Activated T-cell treated with anti-CD3 and anti-CD28 coated beads for 4 hours (primary cell): ENCODE measurements around the gene CXCL14.

ENCODE experiments used
- DNase-seq: peaks from one replicate; pipeline ENCODE4 v3.0.0-alpha.2; 2020

CXCL14 gene

DNA sequence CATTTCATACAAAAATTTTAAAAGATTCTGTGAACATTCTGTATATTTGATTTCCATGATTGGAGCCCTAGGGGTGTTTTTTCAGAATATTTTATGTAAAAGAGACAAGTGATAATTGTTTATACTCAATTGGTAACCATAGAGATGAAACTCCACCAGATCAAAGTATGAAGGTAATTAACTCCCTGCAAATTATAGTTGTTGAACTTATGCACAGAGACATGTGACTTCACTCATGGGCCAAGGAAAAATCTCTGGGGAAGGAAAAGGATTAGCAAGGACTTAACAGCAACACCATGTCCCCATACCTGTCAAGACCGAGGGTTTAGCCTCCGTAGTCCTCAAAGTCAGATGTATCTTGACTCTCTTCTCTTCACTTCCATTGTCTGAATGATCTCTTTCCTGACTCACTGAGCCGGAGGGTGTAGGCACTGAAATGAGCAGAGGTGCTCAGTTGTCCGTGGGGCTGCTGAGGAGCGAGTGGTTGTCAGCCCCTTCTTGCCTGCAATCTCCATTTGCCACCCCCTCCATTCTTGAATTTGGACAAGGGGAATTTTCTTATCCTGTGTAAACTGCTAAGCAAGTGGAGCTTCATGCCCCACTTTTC, 17.5 kb upstream of the CXCL14 start:
- DNase-seq = no peak

DNA sequence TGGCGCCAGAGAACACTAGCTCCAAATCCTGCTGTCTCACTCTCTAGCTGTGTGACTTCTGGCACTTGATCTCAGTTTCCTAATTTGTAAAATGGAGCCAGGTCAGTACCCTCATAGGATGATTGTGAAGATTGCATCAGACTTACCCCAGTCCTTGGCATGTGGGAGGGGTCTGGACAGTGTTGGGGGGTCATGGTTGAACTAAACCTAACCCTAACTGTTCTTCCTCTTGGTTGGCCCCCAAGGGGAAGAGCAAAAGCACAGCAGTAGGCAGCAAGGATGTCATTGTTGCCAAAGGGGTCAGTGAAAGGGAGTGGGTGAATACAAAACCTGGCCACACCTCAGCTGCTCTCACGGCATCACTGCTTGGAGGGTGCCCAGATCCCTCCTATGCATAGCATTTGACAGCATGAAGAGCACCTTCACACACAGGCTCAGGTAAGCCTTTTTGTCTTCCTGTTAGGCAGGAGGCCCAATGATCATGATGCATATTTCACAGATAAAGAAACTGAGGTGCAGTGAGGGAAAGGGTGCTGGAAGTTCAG, 15.7 kb upstream of the CXCL14 start:
- DNase-seq = no peak

DNA sequence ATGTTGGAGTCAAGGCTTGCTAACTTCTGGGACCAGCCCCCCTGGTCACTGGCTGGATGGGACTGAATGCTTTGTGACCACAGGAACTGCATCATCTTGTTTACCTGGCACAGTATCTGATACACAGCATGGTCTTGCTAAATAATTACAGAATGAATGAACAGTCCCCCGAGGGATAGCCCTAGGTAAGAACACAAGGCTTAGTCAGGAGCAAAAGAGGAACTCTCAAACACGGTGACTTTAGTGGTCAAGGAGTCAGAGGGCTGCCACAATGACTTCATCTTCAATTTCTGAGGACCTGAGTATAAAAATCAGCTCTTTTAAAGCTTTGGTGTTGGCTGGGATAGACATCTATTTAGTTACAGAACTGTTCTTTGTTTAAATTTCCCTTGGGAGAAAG, 15.1 kb upstream of the CXCL14 start:
- DNase-seq = no peak

DNA sequence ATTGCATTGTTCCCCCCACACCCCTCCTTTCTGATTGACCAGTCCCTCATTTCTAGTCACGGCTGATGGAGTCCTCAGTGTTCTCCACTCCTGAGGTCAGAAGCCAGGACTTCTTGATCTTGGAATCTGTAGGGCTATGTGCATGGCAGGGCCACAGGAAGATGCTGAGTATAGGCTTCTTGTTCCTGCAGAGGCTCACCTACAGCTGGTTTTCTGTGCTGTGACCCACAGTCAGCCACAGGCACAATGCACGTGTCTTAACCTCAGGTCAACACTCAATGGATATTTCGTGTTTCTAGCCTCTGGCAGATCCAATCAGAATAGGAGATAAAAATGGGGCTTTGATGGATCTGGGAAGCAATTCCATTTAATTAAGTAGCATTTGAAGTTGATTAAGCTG, 14.3 kb upstream of the CXCL14 start:
- DNase-seq = no peak

DNA sequence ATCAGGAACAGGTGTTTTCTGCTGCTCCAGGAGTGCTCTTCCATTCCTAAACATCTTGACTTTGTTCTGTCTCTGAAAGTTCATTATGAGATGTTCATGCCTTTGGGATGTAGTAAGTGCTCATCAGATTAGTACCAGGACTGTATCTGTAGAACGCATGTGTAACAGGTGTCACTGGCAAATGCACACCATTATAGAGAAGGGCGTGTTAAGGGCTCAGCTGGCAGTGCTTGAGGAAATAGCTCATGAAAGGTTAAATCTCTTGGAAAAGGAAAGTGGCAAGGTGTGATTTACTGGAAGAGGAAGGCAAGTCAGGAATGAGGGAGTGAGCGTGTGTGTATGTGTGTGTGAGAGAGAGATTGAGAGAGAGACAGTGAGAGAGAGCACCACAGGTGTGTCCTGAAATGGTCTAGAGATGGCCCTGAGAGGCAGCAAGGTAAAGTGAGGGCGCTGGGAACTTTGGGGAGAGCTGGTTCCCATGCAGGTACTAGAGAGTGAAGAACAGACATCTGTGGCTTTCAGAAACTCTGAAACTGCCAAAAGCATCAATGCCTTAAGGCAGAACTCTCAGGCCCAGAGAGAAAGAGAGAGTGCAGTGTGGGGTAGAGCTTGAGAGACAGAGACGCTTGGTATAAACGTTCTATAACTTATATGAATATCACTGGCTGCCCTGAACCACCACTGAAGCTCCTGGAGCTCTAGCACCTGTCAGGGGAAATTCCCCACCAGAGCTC, 13.7 kb upstream of the CXCL14 start:
- no peak for DNase-seq

DNA sequence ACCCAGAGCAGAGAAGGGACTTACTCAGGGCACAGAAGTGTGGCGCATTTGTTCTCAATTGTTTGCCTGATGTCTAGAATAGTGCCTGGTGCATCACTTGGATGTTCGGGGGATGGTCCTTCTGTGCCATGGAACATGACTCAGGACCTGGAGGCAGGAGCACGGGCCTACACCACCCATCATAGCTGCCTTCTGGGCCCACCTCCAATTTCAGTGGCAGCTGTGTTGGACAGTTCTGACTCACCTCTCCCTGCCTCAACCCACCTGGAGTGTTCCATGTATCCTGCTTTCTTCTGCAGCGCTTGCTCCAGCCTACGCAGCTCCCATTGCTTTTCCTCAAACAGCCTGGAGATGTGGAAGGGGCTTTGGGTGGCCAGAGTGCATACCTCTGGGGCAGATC, 12.5 kb upstream of the CXCL14 start:
- DNase-seq = no peak

DNA sequence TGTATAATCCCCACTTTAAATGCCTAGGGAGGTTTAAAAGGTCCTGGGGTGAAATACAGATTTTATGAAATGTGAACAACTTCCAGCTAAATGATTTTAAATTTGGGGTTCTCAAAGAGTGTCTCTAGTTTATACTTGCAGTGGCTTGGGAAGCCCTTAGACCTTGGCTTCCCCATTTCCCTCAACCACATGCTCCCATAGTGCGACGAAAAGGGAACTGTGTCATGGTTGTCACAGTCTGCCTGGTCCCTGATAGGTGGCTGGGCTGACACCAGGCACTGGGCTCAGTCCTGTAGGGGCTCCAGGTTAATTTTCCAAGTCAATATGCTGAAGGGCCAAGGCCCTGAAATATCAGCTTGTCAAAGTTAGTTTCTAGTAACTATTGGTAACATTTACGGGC, 10.4 kb upstream of the CXCL14 start:
- no peak for DNase-seq

DNA sequence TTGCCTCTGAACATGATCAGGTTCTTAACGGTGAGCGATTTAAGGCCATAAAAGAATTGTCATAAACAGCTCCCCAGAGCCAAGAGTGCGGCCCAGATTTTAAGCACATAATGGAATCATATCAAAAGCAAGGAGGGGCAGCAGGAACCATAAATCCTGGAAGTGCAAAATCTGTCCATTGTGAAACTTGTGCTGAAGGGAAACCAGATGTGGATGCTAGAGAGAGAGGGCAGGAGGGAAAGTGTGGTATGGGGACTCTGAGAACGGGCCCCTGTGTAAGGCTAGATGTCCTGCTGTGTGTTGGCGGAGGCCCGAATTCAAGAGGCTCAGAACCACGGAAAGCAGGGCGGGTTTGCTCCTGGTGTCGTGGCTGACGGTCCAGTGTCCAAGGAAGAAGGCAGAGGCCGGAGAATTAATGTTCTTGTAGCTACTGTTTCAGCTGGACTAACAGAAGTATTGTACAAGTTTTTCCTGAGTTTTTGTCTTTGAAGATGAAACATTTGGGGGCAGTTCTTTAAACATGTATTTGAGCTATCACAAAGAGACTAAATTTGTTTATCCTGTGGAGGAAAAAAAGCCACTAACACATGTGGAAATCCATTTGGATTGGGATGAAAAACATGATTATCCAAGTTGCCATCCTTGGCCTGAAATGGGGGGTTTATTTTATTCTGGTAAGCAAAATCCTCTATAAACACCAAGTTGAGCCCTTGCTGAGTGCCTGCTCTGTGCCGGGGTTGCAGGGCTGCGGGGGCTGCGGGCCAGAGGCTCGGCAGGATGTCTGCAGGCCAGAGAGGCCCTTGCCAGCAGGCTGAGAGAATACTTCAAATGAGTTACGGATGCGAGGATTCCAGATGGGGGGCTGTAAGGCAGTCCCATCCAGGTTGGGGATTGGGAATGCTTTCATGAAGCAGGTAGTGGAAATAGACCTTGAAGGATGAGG, 9.2 kb upstream of the CXCL14 start:
- DNase-seq = no peak

DNA sequence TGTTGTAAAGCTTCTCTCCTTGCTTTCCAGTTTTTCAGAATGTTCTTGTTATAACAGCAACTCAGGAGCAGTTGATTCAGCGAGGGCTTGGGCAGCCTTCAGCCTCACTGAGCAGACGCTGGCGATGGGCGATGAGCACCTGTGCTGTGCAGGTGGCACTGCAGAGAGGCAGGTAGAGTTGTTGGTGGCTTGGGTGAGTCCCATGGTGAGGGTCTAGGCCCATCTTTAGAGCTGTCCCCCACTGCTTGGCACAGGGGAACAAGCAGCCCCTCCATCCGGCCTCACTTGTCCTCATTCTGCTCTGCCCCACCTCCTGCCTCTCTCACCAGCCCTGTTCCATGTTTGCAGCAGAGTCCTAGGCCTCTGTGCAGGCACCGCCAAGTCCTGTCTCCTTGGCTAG, 6.1 kb upstream of the CXCL14 start:
- DNase-seq = no peak

DNA sequence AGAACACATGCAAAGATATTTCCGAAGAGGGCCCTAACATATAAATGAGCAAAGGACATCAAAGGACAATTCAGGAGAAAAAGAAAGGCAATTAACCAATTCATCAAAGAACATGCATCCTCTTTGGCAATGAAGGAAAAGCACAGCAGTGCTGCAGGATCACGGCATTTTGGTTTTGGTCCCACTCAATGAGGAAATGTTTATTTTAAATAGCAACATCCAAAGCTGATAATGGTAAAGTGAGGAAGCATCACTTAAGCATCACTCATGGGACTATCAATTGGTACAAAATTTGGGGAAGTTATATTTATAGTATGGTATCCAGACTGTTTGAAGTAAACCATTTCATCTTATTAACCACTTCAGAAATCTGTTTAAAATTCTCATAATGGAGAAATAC, 5.5 kb upstream of the CXCL14 start:
- no peak for DNase-seq

DNA sequence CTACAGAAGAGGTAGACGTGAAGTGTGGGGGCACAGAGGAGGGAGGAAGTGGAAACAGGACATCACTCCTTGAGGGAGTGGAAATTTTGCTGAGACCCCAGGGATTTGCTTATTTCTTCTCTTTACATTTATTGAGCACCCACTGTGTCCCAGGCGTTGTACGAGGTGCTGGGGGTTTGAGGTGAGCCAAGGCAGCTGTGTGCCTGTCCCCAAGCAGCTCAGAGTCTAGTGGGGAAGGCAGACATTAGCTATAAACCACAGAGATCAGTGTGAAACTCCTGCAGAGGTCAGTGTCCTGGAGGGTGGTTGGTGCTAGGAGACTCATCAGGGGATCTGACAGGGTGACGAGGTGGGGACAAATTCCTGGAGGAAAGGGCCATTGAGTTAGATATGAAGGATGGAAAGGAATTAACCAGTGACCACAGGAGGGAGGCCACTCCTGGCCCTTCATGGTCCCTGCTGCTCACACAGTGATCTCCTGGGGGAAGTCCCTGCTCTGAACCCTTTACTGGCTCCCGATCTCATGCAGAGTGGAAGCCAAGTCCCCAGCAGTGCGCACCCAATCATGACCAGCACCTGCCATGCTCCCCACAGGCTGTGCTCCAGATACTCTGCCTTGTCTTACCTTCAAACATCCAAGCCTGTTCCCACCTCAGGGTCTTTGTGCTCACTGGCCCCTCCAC, 3.4 kb upstream of the CXCL14 start:
- DNase-seq = no peak

DNA sequence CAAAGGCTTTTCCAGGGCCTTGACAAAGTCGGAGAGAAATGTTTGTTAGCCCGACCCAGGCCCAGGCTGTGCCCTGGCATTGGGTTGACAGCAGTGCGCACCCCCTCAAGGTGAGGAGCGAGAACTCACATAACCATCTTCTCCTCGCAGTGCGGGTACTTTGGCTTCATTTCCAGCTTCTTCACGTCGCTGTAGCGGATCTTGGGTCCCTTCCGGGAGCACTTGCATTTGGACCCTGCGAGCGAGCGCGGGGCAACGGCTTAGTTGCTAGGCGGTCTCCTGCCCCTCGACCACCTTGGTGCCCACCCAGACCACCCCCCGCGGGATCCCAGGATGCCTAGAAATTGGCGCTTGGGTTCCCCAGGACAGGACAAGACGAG, 496 bp downstream of the CXCL14 start:
- no peak for DNase-seq

DNA sequence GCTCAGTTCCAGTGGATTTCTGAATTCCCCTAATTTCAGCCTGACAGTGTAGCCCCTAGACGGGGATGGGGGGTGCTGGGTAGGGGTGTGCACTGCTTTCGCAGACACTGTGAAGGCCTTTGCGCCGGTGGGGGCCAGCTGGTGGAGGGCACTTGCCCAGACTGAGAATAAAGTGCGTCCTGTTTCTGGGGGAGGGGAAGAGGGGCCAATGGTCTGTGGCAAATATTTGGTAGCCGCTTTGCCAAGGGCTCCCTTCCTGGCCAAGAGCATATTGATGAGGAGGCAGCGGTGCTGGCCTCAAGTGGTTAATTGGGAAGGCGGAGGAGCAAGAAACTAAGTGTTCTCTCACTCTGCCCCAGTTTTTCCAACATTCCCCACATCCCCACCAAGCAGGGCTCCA, 1.4 kb downstream of the CXCL14 start:
- DNase-seq = no peak

DNA sequence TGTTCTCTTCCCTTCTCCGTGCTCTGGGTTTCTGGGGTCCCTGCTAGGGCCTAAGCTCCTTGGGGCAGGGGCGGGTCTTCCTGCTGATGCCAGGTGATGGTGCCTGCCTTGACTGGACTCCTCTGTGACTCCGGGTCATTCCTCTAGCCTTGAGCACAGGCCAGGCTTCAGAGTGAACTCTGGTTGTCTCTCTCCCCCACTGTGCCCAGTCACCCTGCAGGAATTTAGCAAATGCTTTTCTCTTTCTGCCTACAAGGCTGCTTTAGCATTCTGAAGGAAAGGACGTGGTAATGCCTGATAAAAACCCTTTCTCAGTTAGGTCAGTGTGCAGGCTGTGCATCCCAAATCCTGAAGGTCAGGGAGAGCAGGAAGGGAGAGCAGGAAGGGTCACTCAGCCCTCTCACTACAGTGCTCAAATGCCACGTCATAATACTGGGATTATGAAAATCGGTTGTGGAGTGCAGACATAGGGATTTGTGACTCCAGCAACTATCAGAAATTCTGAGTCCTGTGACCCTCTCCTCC, 2.7 kb downstream of the CXCL14 start:
- DNase-seq = no peak

DNA sequence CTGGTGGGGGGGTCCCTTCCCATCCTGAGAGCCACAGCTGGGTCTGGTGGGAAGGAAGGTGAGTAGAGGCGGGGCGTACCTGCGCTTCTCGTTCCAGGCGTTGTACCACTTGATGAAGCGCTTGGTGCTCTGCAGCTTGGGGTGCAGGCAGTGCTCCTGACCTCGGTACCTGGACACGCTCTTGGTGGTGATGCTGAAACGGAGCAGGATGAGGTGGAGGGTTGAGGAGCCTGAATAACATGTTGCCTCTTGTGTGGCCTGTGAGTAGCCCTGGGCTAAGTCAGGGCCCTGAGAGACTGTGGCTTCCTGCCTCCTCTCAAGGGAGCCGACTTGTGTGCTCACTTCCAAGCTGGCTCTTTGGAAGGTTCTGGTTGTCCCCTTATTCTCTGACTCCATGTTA, 4.3 kb downstream of the CXCL14 start:
- DNase-seq = no peak

DNA sequence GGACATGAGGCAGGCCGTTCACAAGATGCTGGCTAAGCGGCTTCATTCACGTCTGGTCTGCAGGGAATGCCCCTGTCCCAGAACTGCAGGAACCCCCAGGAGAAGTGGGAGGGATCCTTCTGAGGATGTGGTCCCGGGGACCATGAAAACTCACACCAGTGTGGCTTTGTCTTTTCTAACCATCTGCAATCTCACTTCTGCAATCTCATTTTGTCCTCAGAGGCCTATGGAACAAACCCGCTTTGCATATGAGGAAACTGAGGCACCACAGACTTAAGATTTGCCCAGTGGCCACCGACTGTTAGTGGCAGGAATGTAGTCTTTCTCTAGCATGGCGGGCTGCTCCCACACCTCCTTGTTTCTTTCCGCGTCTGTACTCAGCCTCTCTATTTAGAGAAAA, 6.9 kb downstream of the CXCL14 start:
- no peak for DNase-seq

DNA sequence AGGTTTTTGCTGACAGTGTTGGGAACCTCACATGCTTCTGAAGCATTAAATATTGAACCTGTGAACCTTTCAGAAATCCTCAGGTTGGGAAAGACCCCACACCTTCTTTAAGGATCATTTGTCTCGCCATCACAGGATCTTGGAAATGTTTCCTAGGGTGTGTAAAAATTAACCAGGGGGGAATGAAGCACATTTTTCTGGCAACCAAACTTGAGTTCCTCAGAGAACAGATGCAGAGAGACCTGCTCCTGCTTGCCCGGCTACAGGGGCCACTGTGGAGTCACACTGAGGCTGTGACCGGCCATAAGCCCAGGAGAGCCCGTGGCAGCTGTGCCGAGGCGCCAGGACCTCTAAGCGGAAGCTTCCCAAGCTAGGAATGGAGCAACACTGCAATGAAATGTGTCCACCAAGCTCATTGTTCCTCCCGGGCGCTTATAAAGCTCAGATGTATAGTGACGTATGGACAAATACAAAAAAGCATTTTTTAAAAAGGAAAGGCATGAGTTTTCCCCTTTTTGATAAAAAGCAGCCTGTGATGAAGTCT, 7.7 kb downstream of the CXCL14 start:
- no peak for DNase-seq

DNA sequence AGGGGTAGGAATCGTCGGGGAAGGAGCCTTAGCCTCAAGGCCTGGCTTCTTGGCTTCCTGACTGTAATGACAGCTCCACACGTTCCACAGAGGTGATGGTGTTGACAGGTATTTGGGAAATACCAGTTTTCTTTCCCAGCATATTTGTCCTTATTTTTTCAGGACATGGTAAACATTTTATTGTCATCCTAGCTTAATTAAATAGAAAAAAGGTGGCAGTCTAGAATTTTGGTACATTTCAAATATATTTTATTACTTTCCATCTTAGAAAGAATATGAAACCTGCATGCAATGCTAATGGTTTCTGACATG, 8.4 kb downstream of the CXCL14 start:
- DNase-seq = no peak

DNA sequence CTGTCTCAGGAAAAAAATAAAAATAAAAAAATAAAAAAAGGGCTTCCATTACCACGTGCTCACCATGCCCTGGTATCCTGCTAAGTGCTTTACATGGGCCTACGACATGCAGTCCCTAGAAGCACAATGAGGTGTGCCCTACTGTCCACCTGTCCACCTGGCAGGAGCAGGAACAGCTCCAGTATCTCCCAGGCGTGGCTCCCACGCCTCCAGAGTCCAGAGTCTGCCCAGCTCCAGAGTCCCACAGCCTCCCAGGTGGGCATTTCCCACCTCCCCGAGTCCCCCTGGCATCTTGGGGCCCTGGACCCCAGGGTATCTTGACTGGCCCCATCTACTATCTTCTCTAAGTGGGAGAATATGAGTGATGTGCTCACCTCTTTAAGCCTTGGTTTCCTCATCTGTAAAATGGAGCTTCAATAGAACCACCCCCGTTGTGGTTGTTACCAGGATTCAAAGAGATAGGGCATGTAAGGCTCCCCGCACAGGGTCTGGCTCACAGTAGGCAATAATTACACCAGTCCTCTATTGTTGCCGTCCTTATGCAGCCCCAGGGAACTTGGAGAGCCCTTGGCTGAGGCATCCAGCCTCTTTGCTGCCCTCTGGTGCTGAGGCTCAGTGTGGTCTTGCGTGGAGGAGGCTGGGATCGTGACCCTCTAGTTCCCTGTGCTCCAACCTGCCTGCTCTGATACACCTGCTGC, 8.9 kb downstream of the CXCL14 start:
- DNase-seq = no peak

DNA sequence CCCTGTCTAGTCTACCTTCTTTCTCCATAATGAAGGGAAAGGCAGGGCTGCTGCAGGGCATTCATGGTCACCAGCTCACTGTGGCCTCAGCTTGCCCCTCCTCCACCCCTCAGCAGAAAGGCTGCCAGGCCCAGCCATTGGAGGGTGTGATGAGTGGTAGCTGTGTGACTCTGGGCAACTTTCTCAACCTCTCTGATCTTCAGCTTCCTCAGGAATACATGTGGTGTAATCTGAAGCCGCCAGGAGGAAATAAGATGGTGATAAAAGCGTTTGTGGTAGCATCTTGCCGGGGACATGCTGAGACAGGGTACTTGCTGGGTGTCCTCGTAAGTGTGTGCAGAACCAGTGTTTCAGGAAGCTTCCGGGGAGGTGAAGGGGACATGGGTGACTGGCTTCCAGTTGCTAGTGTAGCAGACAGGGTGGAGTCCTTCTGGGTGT, 9.8 kb downstream of the CXCL14 start:
- DNase-seq = no peak

DNA sequence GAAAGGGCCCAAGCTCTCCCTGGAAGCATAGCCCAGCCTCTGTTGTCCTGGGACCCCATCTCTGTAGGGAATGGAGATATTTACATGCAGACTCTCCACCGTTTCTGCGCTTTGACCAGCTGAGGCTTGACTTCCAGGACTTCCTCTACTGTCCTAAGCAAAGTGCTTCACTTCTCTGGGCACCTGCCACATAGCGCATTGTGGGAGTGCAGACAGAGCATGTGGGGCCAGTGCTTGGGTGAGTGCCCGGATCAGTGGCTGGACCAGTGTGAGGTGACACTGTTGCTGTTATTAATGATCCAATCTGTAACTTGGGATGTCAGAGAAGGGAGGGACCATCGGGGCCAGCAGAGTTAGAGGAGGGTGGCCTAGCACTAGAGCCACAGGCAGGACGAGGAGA, 10.5 kb downstream of the CXCL14 start:
- no peak for DNase-seq

DNA sequence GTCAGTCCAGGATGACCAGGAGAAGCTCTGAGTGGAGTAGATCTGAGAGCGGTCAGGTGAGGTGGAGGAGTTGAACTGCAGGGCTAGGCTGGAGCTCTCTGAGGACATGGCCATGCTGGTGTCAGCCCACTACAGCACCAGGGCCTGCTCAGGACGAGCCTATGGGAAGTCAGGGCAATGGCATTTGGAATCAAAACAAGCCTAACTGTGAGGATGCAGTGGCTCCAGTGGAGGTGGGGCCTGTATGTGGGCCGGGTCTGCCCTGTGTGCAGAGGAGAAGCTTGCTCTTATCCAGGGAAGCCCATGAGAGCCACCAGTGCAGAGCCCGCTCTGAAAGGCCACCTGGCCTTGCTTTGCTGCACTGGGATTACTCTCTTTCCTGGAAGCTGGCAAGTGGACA, 11.1 kb downstream of the CXCL14 start:
- no peak for DNase-seq
